ENCODE data around the gene HRAS.

DNA sequence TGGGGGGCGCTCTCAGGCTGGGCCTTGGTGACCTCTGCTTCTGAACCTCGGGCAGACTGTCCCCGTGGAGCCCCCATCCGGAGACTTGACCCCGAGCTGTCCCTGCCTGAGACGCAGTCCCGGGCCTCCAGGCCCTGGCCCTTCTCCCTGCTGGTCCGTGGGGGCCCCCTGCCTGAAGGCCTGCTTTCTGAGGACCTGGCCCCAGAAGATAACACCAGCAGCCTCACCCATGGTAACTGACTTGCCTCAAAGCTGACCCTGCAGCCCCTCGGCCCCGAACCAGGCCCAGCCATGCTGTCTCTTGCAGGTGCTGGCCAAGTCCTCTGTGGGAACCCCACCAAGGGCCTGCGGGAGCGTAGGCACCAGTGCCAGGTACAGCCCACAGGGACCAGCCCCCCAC, 16.2 kb upstream of the HRAS start:
- TF ChIP-seq, protein P1, sequence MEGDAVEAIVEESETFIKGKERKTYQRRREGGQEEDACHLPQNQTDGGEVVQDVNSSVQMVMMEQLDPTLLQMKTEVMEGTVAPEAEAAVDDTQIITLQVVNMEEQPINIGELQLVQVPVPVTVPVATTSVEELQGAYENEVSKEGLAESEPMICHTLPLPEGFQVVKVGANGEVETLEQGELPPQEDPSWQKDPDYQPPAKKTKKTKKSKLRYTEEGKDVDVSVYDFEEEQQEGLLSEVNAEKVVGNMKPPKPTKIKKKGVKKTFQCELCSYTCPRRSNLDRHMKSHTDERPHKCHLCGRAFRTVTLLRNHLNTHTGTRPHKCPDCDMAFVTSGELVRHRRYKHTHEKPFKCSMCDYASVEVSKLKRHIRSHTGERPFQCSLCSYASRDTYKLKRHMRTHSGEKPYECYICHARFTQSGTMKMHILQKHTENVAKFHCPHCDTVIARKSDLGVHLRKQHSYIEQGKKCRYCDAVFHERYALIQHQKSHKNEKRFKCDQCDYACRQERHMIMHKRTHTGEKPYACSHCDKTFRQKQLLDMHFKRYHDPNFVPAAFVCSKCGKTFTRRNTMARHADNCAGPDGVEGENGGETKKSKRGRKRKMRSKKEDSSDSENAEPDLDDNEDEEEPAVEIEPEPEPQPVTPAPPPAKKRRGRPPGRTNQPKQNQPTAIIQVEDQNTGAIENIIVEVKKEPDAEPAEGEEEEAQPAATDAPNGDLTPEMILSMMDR (IDR thresholded peaks at IDR 0.05), result no peak
- TF ChIP-seq EZH2 (IDR thresholded peaks at IDR 0.05) (no peak), EZH2phosphoT487 (IDR thresholded peaks at IDR 0.05) (no peak)

All from neural progenitor cell (in vitro differentiated cells).